ENCODE measurements around the gene FILIP1L.

The FILIP1L gene

GRCh38 chr3:99871231-99872045, 242.9 kb downstream of the FILIP1L start:
- no peaks in the 10 kb centered on the region for H3F3A ChIP-seq (ENCODE audit: insufficient read depth, low read length)
- no peaks in the 10 kb centered on the region for H3K9me3 ChIP-seq (replicated peaks; ENCODE audit: insufficient read depth, low read length)
- no peaks in the 10 kb centered on the region for H3K27me3 ChIP-seq (replicated peaks; ENCODE audit: insufficient read depth, low read length)
- no peaks in the 10 kb centered on the region for H3K9me2 ChIP-seq (replicated peaks; ENCODE audit: insufficient read depth, low read length)
- no peaks in the 10 kb centered on the region for H4K20me1 ChIP-seq (ENCODE audit: insufficient read depth, low read length)
- no peak overlapping the region for H3K9ac ChIP-seq (ENCODE audit: low read length)
- no peak for TF ChIP-seq EZH2 (optimal IDR thresholded peaks at IDR 0.05; ENCODE audit: low read depth, low read length)
- no peak for TF ChIP-seq EZH2phosphoT487 (IDR thresholded peaks at IDR 0.05; ENCODE audit: low read length)
- no peak for TF ChIP-seq CTCF (IDR thresholded peaks at IDR 0.05; ENCODE audit: low read length)
- no peak overlapping the region for H2AFZ ChIP-seq (ENCODE audit: low read length)
- no peak overlapping the region for H3K27ac ChIP-seq (ENCODE audit: low read length)
- H3K4me2 ChIP-seq (ENCODE audit: low read depth, low read length), result no peak overlapping the region
- no peaks in the 10 kb centered on the region for H3K4me1 ChIP-seq (ENCODE audit: low read length)
- H3K79me2 ChIP-seq (ENCODE audit: low read length), result no peaks in the 10 kb centered on the region
- no peak for DNase-seq
- no peak overlapping the region for H3K4me3 ChIP-seq (ENCODE audit: low read length)
- H3K36me3 ChIP-seq (replicated peaks; ENCODE audit: insufficient read depth, low read length), result no peaks in the 10 kb centered on the region

GRCh38 chr3:99870712-99871111, 243.6 kb downstream of the FILIP1L start:
- Histone ChIP-seq H3K4me1 (ENCODE audit: low read length) (no peaks in the 10 kb centered on the region), H3K27ac (ENCODE audit: low read length) (no peak overlapping the region), H3K9me2 (replicated peaks; ENCODE audit: insufficient read depth, low read length) (no peaks in the 10 kb centered on the region), H2AFZ (ENCODE audit: low read length) (no peak overlapping the region), H3K79me2 (ENCODE audit: low read length) (no peaks in the 10 kb centered on the region), H3K9ac (ENCODE audit: low read length) (no peak overlapping the region), H3K4me3 (ENCODE audit: low read length) (no peak overlapping the region), H3K9me3 (replicated peaks; ENCODE audit: insufficient read depth, low read length) (no peaks in the 10 kb centered on the region), H3K27me3 (replicated peaks; ENCODE audit: insufficient read depth, low read length) (no peaks in the 10 kb centered on the region), H3K4me2 (ENCODE audit: low read depth, low read length) (no peak overlapping the region), H3F3A (ENCODE audit: insufficient read depth, low read length) (no peaks in the 10 kb centered on the region), H4K20me1 (ENCODE audit: insufficient read depth, low read length) (no peaks in the 10 kb centered on the region), H3K36me3 (replicated peaks; ENCODE audit: insufficient read depth, low read length) (no peaks in the 10 kb centered on the region)
- TF ChIP-seq CTCF (IDR thresholded peaks at IDR 0.05; ENCODE audit: low read length) (no peak), EZH2 (optimal IDR thresholded peaks at IDR 0.05; ENCODE audit: low read depth, low read length) (no peak)
- DNase-seq, result no peak

- no peaks in the 10 kb centered on the region for H3K36me3 ChIP-seq (replicated peaks; ENCODE audit: insufficient read depth, low read length)
- H3K9ac ChIP-seq (ENCODE audit: low read length), result no peak overlapping the region
- no peaks in the 10 kb centered on the region for H3K27me3 ChIP-seq (replicated peaks; ENCODE audit: insufficient read depth, low read length)
- H3K27ac ChIP-seq (ENCODE audit: low read length), result no peak overlapping the region
- H3K4me1 ChIP-seq (ENCODE audit: low read length), result no peaks in the 10 kb centered on the region
- H3F3A ChIP-seq (ENCODE audit: insufficient read depth, low read length), result no peaks in the 10 kb centered on the region
- no peaks in the 10 kb centered on the region for H3K79me2 ChIP-seq (ENCODE audit: low read length)
- no peaks in the 10 kb centered on the region for H4K20me1 ChIP-seq (ENCODE audit: insufficient read depth, low read length)
- no peak overlapping the region for H3K4me3 ChIP-seq (ENCODE audit: low read length)
- H3K9me3 ChIP-seq (replicated peaks; ENCODE audit: insufficient read depth, low read length), result no peaks in the 10 kb centered on the region
- no peak for DNase-seq
- H3K4me2 ChIP-seq (ENCODE audit: low read depth, low read length), result no peak overlapping the region
- no peaks in the 10 kb centered on the region for H3K9me2 ChIP-seq (replicated peaks; ENCODE audit: insufficient read depth, low read length)
- H2AFZ ChIP-seq (ENCODE audit: low read length), result no peak overlapping the region
- TF ChIP-seq CTCF (IDR thresholded peaks at IDR 0.05; ENCODE audit: low read length), result no peak
- TF ChIP-seq EZH2phosphoT487 (IDR thresholded peaks at IDR 0.05; ENCODE audit: low read length), result no peak
These were observed 244.7 kb downstream of the FILIP1L start for GRCh38 chr3:99869621-99870020.

Data from MM.1S (cell line).